ENCODE measurements around the gene KLF7.

KLF7 gene

GRCh38 chr2:207055257-207055656, 110.5 kb downstream of the KLF7 start:
- Histone ChIP-seq H3K9me3 (ENCODE audit: insufficient read depth, low read length) (no peaks in the 10 kb centered on the region), H3K27me3 (ENCODE audit: low read length) (no peaks in the 10 kb centered on the region), H3K9me2 (replicated peaks; ENCODE audit: insufficient read depth, low read length) (no peaks in the 10 kb centered on the region), H3K79me2 (ENCODE audit: insufficient read depth, low read length) (no peaks in the 10 kb centered on the region), H3K27ac (ENCODE audit: low read depth, low read length) (no peak overlapping the region), H3K4me3 (ENCODE audit: insufficient read depth, low read length, poor library complexity, severe bottlenecking) (no peak overlapping the region), H2AFZ (ENCODE audit: low read depth, low read length, severe bottlenecking) (no peak overlapping the region), H3F3A (ENCODE audit: insufficient read depth) (no peaks in the 10 kb centered on the region), H3K4me2 (ENCODE audit: low read depth, low read length, poor library complexity, severe bottlenecking) (no peak overlapping the region), H3K36me3 (ENCODE audit: low read length) (no peaks in the 10 kb centered on the region), H3K9ac (ENCODE audit: low read length) (no peak overlapping the region), H4K20me1 (ENCODE audit: low read depth, low read length) (no peaks in the 10 kb centered on the region)
- TF ChIP-seq CTCF (IDR thresholded peaks at IDR 0.05; ENCODE audit: insufficient read depth, low read length, poor library complexity, severe bottlenecking) (no peak), EZH2phosphoT487 (conservative IDR thresholded peaks at IDR 0.05; ENCODE audit: low read length) (no peak)

GRCh38 chr2:207054521-207054920, 111.2 kb downstream of the KLF7 start:
- H3K9ac ChIP-seq (ENCODE audit: low read length) = no peak overlapping the region
- H3K27me3 ChIP-seq (ENCODE audit: low read length) = no peaks in the 10 kb centered on the region
- no peaks in the 10 kb centered on the region for H3K9me2 ChIP-seq (replicated peaks; ENCODE audit: insufficient read depth, low read length)
- H3K9me3 ChIP-seq (ENCODE audit: insufficient read depth, low read length) = no peaks in the 10 kb centered on the region
- no peaks in the 10 kb centered on the region for H4K20me1 ChIP-seq (ENCODE audit: low read depth, low read length)
- H3K4me2 ChIP-seq (ENCODE audit: low read depth, low read length, poor library complexity, severe bottlenecking) = no peak overlapping the region
- no peaks in the 10 kb centered on the region for H3F3A ChIP-seq (ENCODE audit: insufficient read depth)
- H3K27ac ChIP-seq (ENCODE audit: low read depth, low read length) = no peak overlapping the region
- H2AFZ ChIP-seq (ENCODE audit: low read depth, low read length, severe bottlenecking) = no peak overlapping the region
- no peak overlapping the region for H3K4me3 ChIP-seq (ENCODE audit: insufficient read depth, low read length, poor library complexity, severe bottlenecking)
- no peaks in the 10 kb centered on the region for H3K36me3 ChIP-seq (ENCODE audit: low read length)
- TF ChIP-seq CTCF (IDR thresholded peaks at IDR 0.05; ENCODE audit: insufficient read depth, low read length, poor library complexity, severe bottlenecking) (no peak), EZH2phosphoT487 (conservative IDR thresholded peaks at IDR 0.05; ENCODE audit: low read length) (no peak)
- H3K79me2 ChIP-seq (ENCODE audit: insufficient read depth, low read length) = no peaks in the 10 kb centered on the region

GRCh38 chr2:207051385-207051965, 114.3 kb downstream of the KLF7 start:
- H4K20me1 ChIP-seq (ENCODE audit: low read depth, low read length) = no peaks in the 10 kb centered on the region
- TF ChIP-seq EZH2phosphoT487 (conservative IDR thresholded peaks at IDR 0.05; ENCODE audit: low read length) = no peak
- TF ChIP-seq CTCF (IDR thresholded peaks at IDR 0.05; ENCODE audit: insufficient read depth, low read length, poor library complexity, severe bottlenecking) = no peak
- H3K4me2 ChIP-seq (ENCODE audit: low read depth, low read length, poor library complexity, severe bottlenecking) = no peak overlapping the region
- H3F3A ChIP-seq (ENCODE audit: insufficient read depth) = no peaks in the 10 kb centered on the region
- no peaks in the 10 kb centered on the region for H3K9me3 ChIP-seq (ENCODE audit: insufficient read depth, low read length)
- no peak overlapping the region for H3K4me3 ChIP-seq (ENCODE audit: insufficient read depth, low read length, poor library complexity, severe bottlenecking)
- no peak overlapping the region for H3K27ac ChIP-seq (ENCODE audit: low read depth, low read length)
- no peak overlapping the region for H2AFZ ChIP-seq (ENCODE audit: low read depth, low read length, severe bottlenecking)
- H3K79me2 ChIP-seq (ENCODE audit: insufficient read depth, low read length) = no peaks in the 10 kb centered on the region
- H3K9me2 ChIP-seq (replicated peaks; ENCODE audit: insufficient read depth, low read length) = no peaks in the 10 kb centered on the region
- H3K36me3 ChIP-seq (ENCODE audit: low read length) = no peaks in the 10 kb centered on the region
- no peaks in the 10 kb centered on the region for H3K27me3 ChIP-seq (ENCODE audit: low read length)
- H3K9ac ChIP-seq (ENCODE audit: low read length) = no peak overlapping the region
